Loucy (cell line): ENCODE data around the gene ENTREP3.

ENCODE experiments used
- CTCF ChIP-seq: fragments of 200-600 bp; sonication (generic); conservative IDR thresholded peaks from 2 replicates; pipeline ENCODE4 v1.5.1; 2014; ENCODE audit warnings: mild to moderate bottlenecking, antibody characterized with exemption, low read length
- EZH2phosphoT487 ChIP-seq: fragments of 200-600 bp; IDR thresholded peaks from 2 replicates; pipeline ENCODE4 v1.6.1; 2018; ENCODE audit warnings: antibody characterized with exemption, mild to moderate bottlenecking, moderate library complexity, borderline replicate concordance

- TF ChIP-seq CTCF (no peak), EZH2phosphoT487 (no peak)
Observed at GRCh38 chr1:155278689-155279160, 23.4 kb upstream of the ENTREP3 start.
